Measurements from ENCODE around the gene ABLIM2. TPM values are rescaled to one million over a fixed set of nuclear protein-coding genes. Genes with fewer than 3 reads are reported as not detected.

Gene ABLIM2
- total RNA-seq, 4 donors from 2014 or later = 4.2 to 28.5 (median 8.7) TPM

DNA sequence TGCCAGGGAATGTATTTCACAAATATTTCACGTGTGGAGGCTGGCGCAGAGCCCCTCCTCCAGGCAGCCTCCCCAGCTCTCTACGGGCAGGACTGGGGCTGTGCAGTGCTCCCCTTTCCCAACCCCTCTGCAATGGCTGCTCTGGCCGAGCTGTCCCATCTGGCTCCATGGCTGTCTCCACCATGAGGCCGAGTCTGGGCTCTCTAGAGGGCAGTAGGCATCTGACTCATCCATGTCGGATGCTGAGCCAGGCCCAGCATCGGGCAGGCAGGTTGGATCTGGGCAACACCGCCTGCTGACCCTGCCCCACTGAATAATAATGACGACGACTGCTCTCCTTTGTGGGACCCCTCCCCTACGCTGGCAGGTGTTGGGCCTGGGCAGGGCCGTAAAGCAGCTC is 29.5 kb upstream of the ABLIM2 start:
- no peak for DNase-seq (ENCODE audit: extremely low spot score)
- Histone ChIP-seq H3K4me1 (peaks cover 43 to 50% (median 47%) of the 10 kb centered on the region in 4 donors), H3K36me3 (no peaks in the 10 kb centered on the region), H3K27me3 (no peaks in the 10 kb centered on the region), H3K4me3 (no peak overlapping the region), H3K9me3 (no peaks in the 10 kb centered on the region), H3K27ac (replicated peaks in 1 of 4) (no peak overlapping the region)
- intact Hi-C loops (cut with DNase I) = no loop called here
- TF ChIP-seq, protein P1, sequence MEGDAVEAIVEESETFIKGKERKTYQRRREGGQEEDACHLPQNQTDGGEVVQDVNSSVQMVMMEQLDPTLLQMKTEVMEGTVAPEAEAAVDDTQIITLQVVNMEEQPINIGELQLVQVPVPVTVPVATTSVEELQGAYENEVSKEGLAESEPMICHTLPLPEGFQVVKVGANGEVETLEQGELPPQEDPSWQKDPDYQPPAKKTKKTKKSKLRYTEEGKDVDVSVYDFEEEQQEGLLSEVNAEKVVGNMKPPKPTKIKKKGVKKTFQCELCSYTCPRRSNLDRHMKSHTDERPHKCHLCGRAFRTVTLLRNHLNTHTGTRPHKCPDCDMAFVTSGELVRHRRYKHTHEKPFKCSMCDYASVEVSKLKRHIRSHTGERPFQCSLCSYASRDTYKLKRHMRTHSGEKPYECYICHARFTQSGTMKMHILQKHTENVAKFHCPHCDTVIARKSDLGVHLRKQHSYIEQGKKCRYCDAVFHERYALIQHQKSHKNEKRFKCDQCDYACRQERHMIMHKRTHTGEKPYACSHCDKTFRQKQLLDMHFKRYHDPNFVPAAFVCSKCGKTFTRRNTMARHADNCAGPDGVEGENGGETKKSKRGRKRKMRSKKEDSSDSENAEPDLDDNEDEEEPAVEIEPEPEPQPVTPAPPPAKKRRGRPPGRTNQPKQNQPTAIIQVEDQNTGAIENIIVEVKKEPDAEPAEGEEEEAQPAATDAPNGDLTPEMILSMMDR (IDR thresholded peaks at IDR 0.05) = no peak
- TF ChIP-seq POLR2AphosphoS5 (IDR thresholded peaks at IDR 0.05) = no peak
- no peak for TF ChIP-seq EP300 (IDR thresholded peaks at IDR 0.05)
- WGBS = 82% methylated on average over 10 of the region's 12 CpGs

DNA sequence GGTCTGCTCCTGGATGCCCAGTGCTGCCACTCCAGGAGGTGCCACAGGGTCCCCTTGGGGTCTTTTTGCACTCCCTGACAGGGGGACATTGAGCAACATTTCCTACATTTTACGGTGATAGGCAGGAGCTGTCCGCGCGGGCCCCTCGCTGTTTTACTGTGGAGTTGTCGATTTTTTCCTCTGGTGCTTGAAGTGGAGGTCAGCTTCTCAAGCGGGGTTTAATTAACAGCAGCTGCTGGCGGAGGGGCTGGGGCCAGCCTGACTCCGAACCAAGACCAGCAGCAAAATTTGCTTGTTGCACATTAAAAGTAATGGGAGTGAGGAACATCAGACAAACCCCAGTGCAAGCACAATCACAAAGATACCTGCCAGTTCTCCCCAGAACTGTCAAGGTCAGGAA is 27.3 kb upstream of the ABLIM2 start:
- intact Hi-C loops (cut with DNase I) = no loop called here
- Histone ChIP-seq H3K36me3 (no peaks in the 10 kb centered on the region), H3K4me3 (no peak overlapping the region), H3K27ac (replicated peaks in 1 of 4) (no peak overlapping the region), H3K9me3 (no peaks in the 10 kb centered on the region), H3K27me3 (no peaks in the 10 kb centered on the region), H3K4me1 (peaks cover 44 to 62% (median 50%) of the 10 kb centered on the region in 4 donors)
- TF ChIP-seq EP300 (IDR thresholded peaks at IDR 0.05) = no peak
- no peak for TF ChIP-seq POLR2A (IDR thresholded peaks at IDR 0.05; ENCODE audit: low read depth)
- TF ChIP-seq POLR2AphosphoS5 (IDR thresholded peaks at IDR 0.05) = no peak
- TF ChIP-seq, protein P1 (IDR thresholded peaks at IDR 0.05) = no peak
- 79% methylated on average over 6 of the region's 9 CpGs for WGBS
- no peak for DNase-seq (ENCODE audit: extremely low spot score)

DNA sequence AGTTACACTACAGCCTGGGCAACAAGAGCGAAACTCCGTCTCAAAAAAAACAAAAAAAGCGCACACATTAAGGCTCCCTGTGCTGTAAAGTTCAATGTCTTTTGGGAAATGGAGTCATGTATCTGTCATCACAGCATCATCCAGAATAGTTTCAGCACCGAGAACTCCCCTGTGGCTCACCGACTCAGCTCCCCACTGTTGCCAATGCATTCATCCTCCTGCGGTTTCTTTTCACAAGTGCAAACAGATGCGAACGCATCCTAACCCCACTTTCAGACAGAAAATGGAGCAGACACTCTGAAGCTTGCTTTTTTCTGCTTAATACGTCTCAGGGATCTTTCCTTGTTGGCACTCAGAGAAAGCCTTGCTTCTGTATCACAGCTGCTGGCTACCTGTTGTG is 26.7 kb upstream of the ABLIM2 start:
- no peak overlapping the region for H3K27ac ChIP-seq (replicated peaks in 1 of 4)
- WGBS = 81% methylated on average over 9 of the region's 9 CpGs
- intact Hi-C loops (cut with DNase I) = no loop called here
- no peaks in the 10 kb centered on the region for H3K9me3 ChIP-seq
- no peak for DNase-seq (ENCODE audit: extremely low spot score)
- TF ChIP-seq EP300 (IDR thresholded peaks at IDR 0.05) (no peak), POLR2AphosphoS5 (IDR thresholded peaks at IDR 0.05) (no peak)
- TF ChIP-seq, protein P1 (IDR thresholded peaks at IDR 0.05) = no peak
- H3K4me3 ChIP-seq = no peak overlapping the region
- no peaks in the 10 kb centered on the region for H3K27me3 ChIP-seq
- peaks cover 37 to 57% (median 46%) of the 10 kb centered on the region in 4 donors for H3K4me1 ChIP-seq
- H3K36me3 ChIP-seq = no peaks in the 10 kb centered on the region

DNA sequence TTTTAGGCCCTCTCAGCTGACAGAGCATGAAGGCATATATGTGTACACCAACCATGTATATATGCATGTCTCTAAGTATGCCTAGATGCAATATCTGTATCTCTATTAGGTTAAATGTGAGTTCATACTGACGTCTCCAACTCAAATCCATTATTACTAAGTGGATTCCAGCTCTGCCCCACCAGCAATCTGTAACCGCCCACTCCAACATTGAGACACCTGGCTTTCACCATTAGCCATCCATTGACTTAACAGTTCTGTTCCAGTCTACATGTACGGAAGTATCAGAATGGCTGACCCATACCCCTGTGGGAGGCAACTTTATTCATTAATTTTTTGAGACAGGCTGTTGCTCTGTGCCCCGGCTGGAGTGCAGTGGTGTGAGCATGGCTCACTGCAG is 25.4 kb upstream of the ABLIM2 start:
- peak overlapping the region in 1 of 4 donors; percentile 51 for H3K27ac ChIP-seq (replicated peaks in 1 of 4)
- no peak for DNase-seq (ENCODE audit: extremely low spot score)
- no peaks in the 10 kb centered on the region for H3K27me3 ChIP-seq
- H3K4me1 ChIP-seq = peaks cover 25 to 46% (median 33%) of the 10 kb centered on the region in 4 donors
- TF ChIP-seq, protein P1 (IDR thresholded peaks at IDR 0.05) = no peak
- TF ChIP-seq POLR2AphosphoS5 (IDR thresholded peaks at IDR 0.05) (no peak), EP300 (IDR thresholded peaks at IDR 0.05) (no peak), POLR2A (IDR thresholded peaks at IDR 0.05; ENCODE audit: low read depth) (no peak)
- 77% methylated on average over 4 of the region's 4 CpGs for WGBS
- no peak overlapping the region for H3K4me3 ChIP-seq
- H3K36me3 ChIP-seq = no peaks in the 10 kb centered on the region
- intact Hi-C loops (cut with DNase I) = no loop called here
- H3K9me3 ChIP-seq = no peaks in the 10 kb centered on the region
